ENCODE results near the gene KIAA1217. TPM values are rescaled to one million over a fixed set of nuclear protein-coding genes. Genes with fewer than 3 reads are reported as not detected.

The KIAA1217 gene
- total RNA-seq, 1 donor from 2014 or later = 121 TPM

DNA sequence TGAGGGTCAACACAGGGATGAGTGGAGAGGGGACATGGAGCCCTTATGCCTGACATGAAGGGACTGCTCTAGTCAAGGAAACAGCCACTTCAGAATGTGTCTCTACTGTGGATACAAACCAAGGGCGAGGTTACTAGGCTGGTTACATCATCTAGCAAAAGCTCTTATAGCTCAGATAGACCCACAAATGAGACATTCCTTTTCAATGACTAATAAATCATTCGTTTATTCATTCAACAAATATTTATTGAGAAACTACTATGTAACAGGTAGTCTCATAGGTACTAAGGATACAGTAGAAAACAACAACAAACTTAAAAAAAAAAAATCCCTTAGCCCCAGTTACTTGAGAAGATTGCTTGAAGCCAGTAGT is 219.5 kb downstream of the KIAA1217 start:
- TF ChIP-seq, protein P1, sequence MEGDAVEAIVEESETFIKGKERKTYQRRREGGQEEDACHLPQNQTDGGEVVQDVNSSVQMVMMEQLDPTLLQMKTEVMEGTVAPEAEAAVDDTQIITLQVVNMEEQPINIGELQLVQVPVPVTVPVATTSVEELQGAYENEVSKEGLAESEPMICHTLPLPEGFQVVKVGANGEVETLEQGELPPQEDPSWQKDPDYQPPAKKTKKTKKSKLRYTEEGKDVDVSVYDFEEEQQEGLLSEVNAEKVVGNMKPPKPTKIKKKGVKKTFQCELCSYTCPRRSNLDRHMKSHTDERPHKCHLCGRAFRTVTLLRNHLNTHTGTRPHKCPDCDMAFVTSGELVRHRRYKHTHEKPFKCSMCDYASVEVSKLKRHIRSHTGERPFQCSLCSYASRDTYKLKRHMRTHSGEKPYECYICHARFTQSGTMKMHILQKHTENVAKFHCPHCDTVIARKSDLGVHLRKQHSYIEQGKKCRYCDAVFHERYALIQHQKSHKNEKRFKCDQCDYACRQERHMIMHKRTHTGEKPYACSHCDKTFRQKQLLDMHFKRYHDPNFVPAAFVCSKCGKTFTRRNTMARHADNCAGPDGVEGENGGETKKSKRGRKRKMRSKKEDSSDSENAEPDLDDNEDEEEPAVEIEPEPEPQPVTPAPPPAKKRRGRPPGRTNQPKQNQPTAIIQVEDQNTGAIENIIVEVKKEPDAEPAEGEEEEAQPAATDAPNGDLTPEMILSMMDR (IDR thresholded peaks at IDR 0.05; ENCODE audit: unreplicated experiment) = no peak
- no peaks in the 10 kb centered on the region for H3K9me3 Mint-ChIP-seq (ENCODE audit: low read depth)
- no peaks in the 10 kb centered on the region for H3K27me3 Mint-ChIP-seq
- DNase-seq (ENCODE audit: low spot score, unreplicated experiment) = no peak
- H3K36me3 Mint-ChIP-seq (ENCODE audit: insufficient read depth) = peaks cover 17% of the 10 kb centered on the region
- no peak overlapping the region for H3K4me3 Mint-ChIP-seq (ENCODE audit: low read depth)
- no peak overlapping the region for H3K27ac Mint-ChIP-seq
- no peaks in the 10 kb centered on the region for H3K4me1 Mint-ChIP-seq (ENCODE audit: low read depth)

DNA sequence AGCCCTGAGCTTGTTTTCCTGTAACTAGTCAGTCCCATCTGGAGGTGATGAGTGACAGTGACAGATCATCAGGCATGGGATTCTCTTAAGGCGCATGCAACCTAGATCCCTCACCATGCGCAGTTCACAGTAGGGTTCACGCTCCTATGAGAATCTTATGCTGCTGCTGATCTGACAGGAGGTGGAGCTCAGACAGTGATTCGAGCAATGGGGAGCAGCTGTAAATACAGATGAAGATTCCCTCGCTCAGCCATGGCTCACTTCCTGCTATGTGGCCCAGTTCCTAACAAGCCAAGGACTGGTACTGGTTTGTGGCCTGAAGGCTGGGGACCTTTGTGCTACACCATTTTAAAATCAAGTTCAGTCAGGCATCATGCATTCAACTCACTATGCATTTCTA is 221.7 kb downstream of the KIAA1217 start:
- no peaks in the 10 kb centered on the region for H3K4me1 Mint-ChIP-seq (ENCODE audit: low read depth)
- H3K9me3 Mint-ChIP-seq (ENCODE audit: low read depth) = no peaks in the 10 kb centered on the region
- H3K27me3 Mint-ChIP-seq = no peaks in the 10 kb centered on the region
- peaks cover 29% of the 10 kb centered on the region for H3K36me3 Mint-ChIP-seq (ENCODE audit: insufficient read depth)
- H3K27ac Mint-ChIP-seq = no peak overlapping the region
- no peak for DNase-seq (ENCODE audit: low spot score, unreplicated experiment)
- TF ChIP-seq, protein P1 (IDR thresholded peaks at IDR 0.05; ENCODE audit: unreplicated experiment) = no peak
- no peak overlapping the region for H3K4me3 Mint-ChIP-seq (ENCODE audit: low read depth)

- no peak overlapping the region for H3K4me3 Mint-ChIP-seq (ENCODE audit: low read depth)
- H3K9me3 Mint-ChIP-seq (ENCODE audit: low read depth) = no peaks in the 10 kb centered on the region
- no peaks in the 10 kb centered on the region for H3K27me3 Mint-ChIP-seq
- DNase-seq (ENCODE audit: low spot score, unreplicated experiment) = no peak
- H3K36me3 Mint-ChIP-seq (ENCODE audit: insufficient read depth) = peaks cover 32% of the 10 kb centered on the region
- TF ChIP-seq, protein P1 (IDR thresholded peaks at IDR 0.05; ENCODE audit: unreplicated experiment) = no peak
- H3K27ac Mint-ChIP-seq = no peak overlapping the region
- H3K4me1 Mint-ChIP-seq (ENCODE audit: low read depth) = peaks cover 6% of the 10 kb centered on the region
These were observed 223.8 kb downstream of the KIAA1217 start for GRCh38 chr10:24432478-24433416.

DNA sequence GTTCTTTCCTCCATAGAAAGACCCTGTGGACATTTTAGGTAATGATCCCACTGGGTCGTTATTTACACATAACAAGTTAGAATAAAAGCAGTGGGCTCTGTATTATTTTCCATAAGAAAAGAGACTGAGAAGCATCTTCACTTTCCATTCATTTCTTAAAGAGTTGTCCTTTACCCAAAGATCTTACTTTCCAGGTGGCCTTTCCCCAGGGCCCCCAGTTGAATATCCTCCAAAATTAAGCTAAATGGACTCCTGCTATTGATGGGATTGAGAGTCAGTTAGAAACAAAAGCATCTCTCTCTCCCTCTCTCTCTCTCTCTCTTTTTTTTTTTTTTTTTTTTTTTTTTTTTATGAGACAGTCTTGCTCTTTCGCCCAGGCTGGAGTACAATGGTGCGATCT is 224.8 kb downstream of the KIAA1217 start:
- Mint-ChIP-seq H3K27me3 (no peaks in the 10 kb centered on the region), H3K36me3 (ENCODE audit: insufficient read depth) (peaks cover 35% of the 10 kb centered on the region), H3K4me1 (ENCODE audit: low read depth) (peaks cover 9% of the 10 kb centered on the region), H3K4me3 (ENCODE audit: low read depth) (no peak overlapping the region), H3K27ac (no peak overlapping the region), H3K9me3 (ENCODE audit: low read depth) (no peaks in the 10 kb centered on the region)
- no peak for DNase-seq (ENCODE audit: low spot score, unreplicated experiment)
- TF ChIP-seq, protein P1 (IDR thresholded peaks at IDR 0.05; ENCODE audit: unreplicated experiment) = no peak

- H3K9me3 Mint-ChIP-seq (ENCODE audit: low read depth) = no peaks in the 10 kb centered on the region
- peaks cover 9% of the 10 kb centered on the region for H3K4me1 Mint-ChIP-seq (ENCODE audit: low read depth)
- H3K4me3 Mint-ChIP-seq (ENCODE audit: low read depth) = no peak overlapping the region
- no peaks in the 10 kb centered on the region for H3K27me3 Mint-ChIP-seq
- H3K27ac Mint-ChIP-seq = no peak overlapping the region
- TF ChIP-seq, protein P1 (IDR thresholded peaks at IDR 0.05; ENCODE audit: unreplicated experiment) = no peak
- no peak for DNase-seq (ENCODE audit: low spot score, unreplicated experiment)
- peaks cover 46% of the 10 kb centered on the region for H3K36me3 Mint-ChIP-seq (ENCODE audit: insufficient read depth)
These were observed 226.0 kb downstream of the KIAA1217 start for GRCh38 chr10:24434961-24435360.

Measured in progenitor cell of endocrine pancreas (in vitro differentiated cells).